ENCODE data around the gene RYR3.
"Not testable (repeated sequence)": the region's sequence is repeated elsewhere in the genome, so short reads cannot be mapped to it uniquely, and the experiment has no call there.

RYR3 gene

GRCh38 chr15:33794453-33794852, 483.7 kb downstream of the RYR3 start:
- Histone ChIP-seq H3K4me1 (ENCODE audit: insufficient read depth, low read length) (no peaks in the 10 kb centered on the region), H3K9me3 (ENCODE audit: low read length) (no peaks in the 10 kb centered on the region), H2AFZ (ENCODE audit: low read depth, low read length) (no peak overlapping the region), H3K27me3 (ENCODE audit: insufficient read depth, low read length) (no peaks in the 10 kb centered on the region), H3K36me3 (ENCODE audit: insufficient read depth, low read length) (no peaks in the 10 kb centered on the region), H3K4me3 (ENCODE audit: low read length) (no peak overlapping the region)

- H3K36me3 ChIP-seq (ENCODE audit: insufficient read depth, low read length), result no peaks in the 10 kb centered on the region
- H3K27me3 ChIP-seq (ENCODE audit: insufficient read depth, low read length), result no peaks in the 10 kb centered on the region
- no peak overlapping the region for H3K4me3 ChIP-seq (ENCODE audit: low read length)
- H3K4me1 ChIP-seq (ENCODE audit: insufficient read depth, low read length), result no peaks in the 10 kb centered on the region
- no peaks in the 10 kb centered on the region for H3K9me3 ChIP-seq (ENCODE audit: low read length)
- no peak overlapping the region for H2AFZ ChIP-seq (ENCODE audit: low read depth, low read length)
Measured at GRCh38 chr15:33795070-33795469, 484.3 kb downstream of the RYR3 start.

- Histone ChIP-seq H3K9me3 (ENCODE audit: low read length) (no peaks in the 10 kb centered on the region), H3K27me3 (ENCODE audit: insufficient read depth, low read length) (no peaks in the 10 kb centered on the region), H3K4me1 (ENCODE audit: insufficient read depth, low read length) (no peaks in the 10 kb centered on the region), H3K36me3 (ENCODE audit: insufficient read depth, low read length) (no peaks in the 10 kb centered on the region), H2AFZ (ENCODE audit: low read depth, low read length) (no peak overlapping the region), H3K4me3 (ENCODE audit: low read length) (no peak overlapping the region)
Measured at GRCh38 chr15:33797651-33798050, 486.9 kb downstream of the RYR3 start.

GRCh38 chr15:33801954-33802353, 491.2 kb downstream of the RYR3 start:
- Histone ChIP-seq H3K36me3 (ENCODE audit: insufficient read depth, low read length) (no peaks in the 10 kb centered on the region), H2AFZ (ENCODE audit: low read depth, low read length) (no peak overlapping the region), H3K4me3 (ENCODE audit: low read length) (no peak overlapping the region), H3K4me1 (ENCODE audit: insufficient read depth, low read length) (no peaks in the 10 kb centered on the region), H3K27me3 (ENCODE audit: insufficient read depth, low read length) (no peaks in the 10 kb centered on the region), H3K9me3 (ENCODE audit: low read length) (no peaks in the 10 kb centered on the region)

- no peak overlapping the region for H3K4me3 ChIP-seq (ENCODE audit: low read length)
- no peak overlapping the region for H2AFZ ChIP-seq (ENCODE audit: low read depth, low read length)
- no peaks in the 10 kb centered on the region for H3K36me3 ChIP-seq (ENCODE audit: insufficient read depth, low read length)
- H3K4me1 ChIP-seq (ENCODE audit: insufficient read depth, low read length), result no peaks in the 10 kb centered on the region
- no peaks in the 10 kb centered on the region for H3K9me3 ChIP-seq (ENCODE audit: low read length)
- no peaks in the 10 kb centered on the region for H3K27me3 ChIP-seq (ENCODE audit: insufficient read depth, low read length)
Measured at GRCh38 chr15:33807665-33808064, 496.9 kb downstream of the RYR3 start.

GRCh38 chr15:33808720-33809457, 498.1 kb downstream of the RYR3 start:
- Histone ChIP-seq H3K4me3 (ENCODE audit: low read length) (no peak overlapping the region), H3K27me3 (ENCODE audit: insufficient read depth, low read length) (no peaks in the 10 kb centered on the region), H3K4me1 (ENCODE audit: insufficient read depth, low read length) (no peaks in the 10 kb centered on the region), H3K9me3 (ENCODE audit: low read length) (no peaks in the 10 kb centered on the region), H3K36me3 (ENCODE audit: insufficient read depth, low read length) (no peaks in the 10 kb centered on the region), H2AFZ (ENCODE audit: low read depth, low read length) (no peak overlapping the region)

GRCh38 chr15:33810073-33810595, 499.4 kb downstream of the RYR3 start:
- Histone ChIP-seq H3K4me1 (ENCODE audit: insufficient read depth, low read length) (no peaks in the 10 kb centered on the region), H3K4me3 (ENCODE audit: low read length) (no peak overlapping the region), H3K36me3 (ENCODE audit: insufficient read depth, low read length) (no peaks in the 10 kb centered on the region), H2AFZ (ENCODE audit: low read depth, low read length) (no peak overlapping the region), H3K27me3 (ENCODE audit: insufficient read depth, low read length) (no peaks in the 10 kb centered on the region), H3K9me3 (ENCODE audit: low read length) (no peaks in the 10 kb centered on the region)

- Histone ChIP-seq H2AFZ (ENCODE audit: low read depth, low read length) (no peak overlapping the region), H3K9me3 (ENCODE audit: low read length) (no peaks in the 10 kb centered on the region), H3K27me3 (ENCODE audit: insufficient read depth, low read length) (no peaks in the 10 kb centered on the region), H3K36me3 (ENCODE audit: insufficient read depth, low read length) (no peaks in the 10 kb centered on the region), H3K4me3 (ENCODE audit: low read length) (no peak overlapping the region), H3K4me1 (ENCODE audit: insufficient read depth, low read length) (no peaks in the 10 kb centered on the region)
Measured at GRCh38 chr15:33810806-33811205, 500.0 kb downstream of the RYR3 start.

GRCh38 chr15:33813891-33814290, 503.1 kb downstream of the RYR3 start:
- H3K36me3 ChIP-seq (ENCODE audit: insufficient read depth, low read length), result no peaks in the 10 kb centered on the region

GRCh38 chr15:33819499-33819898, 508.7 kb downstream of the RYR3 start:
- H3K36me3 ChIP-seq (ENCODE audit: insufficient read depth, low read length); H3K4me3 ChIP-seq (ENCODE audit: low read length); H2AFZ ChIP-seq (ENCODE audit: low read depth, low read length); H3K27me3 ChIP-seq (ENCODE audit: insufficient read depth, low read length); H3K9me3 ChIP-seq (ENCODE audit: low read length); H3K4me1 ChIP-seq (ENCODE audit: insufficient read depth, low read length): not testable (repeated sequence)

More at GRCh38 chr15:33813891-33814290, 503.1 kb downstream of the RYR3 start:
- H3K27me3 ChIP-seq (ENCODE audit: insufficient read depth, low read length), result no peaks in the 10 kb centered on the region
- no peak overlapping the region for H3K4me3 ChIP-seq (ENCODE audit: low read length)
- no peaks in the 10 kb centered on the region for H3K4me1 ChIP-seq (ENCODE audit: insufficient read depth, low read length)
- H3K9me3 ChIP-seq (ENCODE audit: low read length), result no peaks in the 10 kb centered on the region
- H2AFZ ChIP-seq (ENCODE audit: low read depth, low read length), result no peak overlapping the region

- H3K36me3 ChIP-seq (ENCODE audit: insufficient read depth, low read length), result no peaks in the 10 kb centered on the region
- no peak overlapping the region for H3K4me3 ChIP-seq (ENCODE audit: low read length)
- H3K4me1 ChIP-seq (ENCODE audit: insufficient read depth, low read length), result no peaks in the 10 kb centered on the region
- H3K27me3 ChIP-seq (ENCODE audit: insufficient read depth, low read length), result no peaks in the 10 kb centered on the region
- H2AFZ ChIP-seq (ENCODE audit: low read depth, low read length), result no peak overlapping the region
- H3K9me3 ChIP-seq (ENCODE audit: low read length), result no peaks in the 10 kb centered on the region
Measured at GRCh38 chr15:33822479-33822878, 511.7 kb downstream of the RYR3 start.

- Histone ChIP-seq H3K36me3 (ENCODE audit: insufficient read depth, low read length) (no peaks in the 10 kb centered on the region), H3K9me3 (ENCODE audit: low read length) (no peaks in the 10 kb centered on the region), H2AFZ (ENCODE audit: low read depth, low read length) (no peak overlapping the region), H3K4me3 (ENCODE audit: low read length) (no peak overlapping the region), H3K27me3 (ENCODE audit: insufficient read depth, low read length) (no peaks in the 10 kb centered on the region), H3K4me1 (ENCODE audit: insufficient read depth, low read length) (no peaks in the 10 kb centered on the region)
Measured at GRCh38 chr15:33823119-33823518, 512.4 kb downstream of the RYR3 start.

GRCh38 chr15:33825453-33825852, 514.7 kb downstream of the RYR3 start:
- Histone ChIP-seq H3K27me3 (ENCODE audit: insufficient read depth, low read length) (no peaks in the 10 kb centered on the region), H3K36me3 (ENCODE audit: insufficient read depth, low read length) (no peaks in the 10 kb centered on the region), H3K4me3 (ENCODE audit: low read length) (no peak overlapping the region), H3K4me1 (ENCODE audit: insufficient read depth, low read length) (no peaks in the 10 kb centered on the region), H2AFZ (ENCODE audit: low read depth, low read length) (no peak overlapping the region), H3K9me3 (ENCODE audit: low read length) (no peaks in the 10 kb centered on the region)

- H3K4me3 ChIP-seq (ENCODE audit: low read length), result no peak overlapping the region
- H3K27me3 ChIP-seq (ENCODE audit: insufficient read depth, low read length), result no peaks in the 10 kb centered on the region
- H3K9me3 ChIP-seq (ENCODE audit: low read length), result no peaks in the 10 kb centered on the region
- no peak overlapping the region for H2AFZ ChIP-seq (ENCODE audit: low read depth, low read length)
- H3K4me1 ChIP-seq (ENCODE audit: insufficient read depth, low read length), result no peaks in the 10 kb centered on the region
- H3K36me3 ChIP-seq (ENCODE audit: insufficient read depth, low read length), result no peaks in the 10 kb centered on the region
Measured at GRCh38 chr15:33826201-33826600, 515.4 kb downstream of the RYR3 start.

Data from neuron (in vitro differentiated cells).